ENCODE measurements around the gene RPTOR.

Gene RPTOR

GRCh38 chr17:80836971-80837481 is 292.4 kb downstream of the RPTOR start:
- DNase-seq = no peak

GRCh38 chr17:80837711-80838110 is 293.1 kb downstream of the RPTOR start:
- DNase-seq = no peak

DNA sequence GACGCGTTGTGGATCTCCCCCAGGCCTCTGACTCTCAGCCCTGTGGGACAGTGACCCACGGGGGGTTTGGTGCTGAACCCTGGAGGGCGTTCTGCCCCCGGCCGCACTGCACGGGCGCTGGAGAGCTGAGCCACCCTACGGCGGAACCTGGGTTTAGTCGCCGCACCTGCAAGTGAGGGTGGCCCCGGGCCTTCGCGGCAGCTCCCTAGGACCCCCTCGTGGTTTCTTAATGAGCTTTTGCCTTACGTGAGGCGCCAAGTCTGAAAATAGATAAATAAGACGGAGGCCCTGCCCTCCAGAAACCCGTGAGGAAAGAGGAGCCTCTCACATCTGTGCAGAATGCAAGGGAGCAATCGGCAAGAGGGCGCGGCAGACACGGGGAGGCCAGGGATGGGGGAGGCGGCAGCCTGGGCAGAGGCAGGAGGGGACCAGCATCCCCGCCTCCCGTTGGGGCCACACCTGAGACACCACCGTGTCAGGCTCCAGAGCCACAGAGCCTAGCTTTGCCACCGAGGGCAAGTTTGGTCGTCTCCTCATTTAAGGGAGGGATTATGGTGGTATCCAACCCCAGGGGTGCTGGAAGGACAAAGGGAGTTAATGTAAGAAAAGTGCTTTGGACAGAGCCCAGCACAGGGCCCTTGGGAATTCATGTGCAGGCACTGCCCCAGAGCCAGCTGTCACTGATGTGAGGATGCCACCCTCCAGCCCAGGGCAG is 293.8 kb downstream of the RPTOR start:
- no peak for DNase-seq

GRCh38 chr17:80839026-80839345 is 294.3 kb downstream of the RPTOR start:
- no peak for DNase-seq

DNA sequence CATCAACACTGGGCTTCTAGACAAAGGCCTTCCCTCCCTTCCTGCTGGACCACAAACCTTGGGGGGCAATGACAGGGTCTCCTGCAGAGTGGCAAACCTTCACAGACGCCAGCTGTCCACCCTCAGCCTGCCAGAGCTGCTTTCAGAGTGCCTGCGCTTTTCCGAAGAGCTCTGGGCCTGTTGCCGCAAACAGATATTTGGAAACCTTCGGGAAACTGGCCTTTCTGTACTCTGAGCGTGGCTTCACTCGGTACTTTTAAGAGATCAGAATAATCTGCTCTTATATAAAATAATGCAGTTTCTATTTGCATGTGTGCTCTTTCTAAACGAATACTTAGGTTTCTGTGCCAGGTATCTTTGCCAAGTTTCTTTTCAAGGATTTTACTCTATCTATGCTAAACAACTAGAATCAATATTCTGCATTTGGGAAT is 294.9 kb downstream of the RPTOR start:
- DNase-seq = no peak

- no peak for DNase-seq
These were observed 295.3 kb downstream of the RPTOR start for GRCh38 chr17:80839970-80840369.

DNA sequence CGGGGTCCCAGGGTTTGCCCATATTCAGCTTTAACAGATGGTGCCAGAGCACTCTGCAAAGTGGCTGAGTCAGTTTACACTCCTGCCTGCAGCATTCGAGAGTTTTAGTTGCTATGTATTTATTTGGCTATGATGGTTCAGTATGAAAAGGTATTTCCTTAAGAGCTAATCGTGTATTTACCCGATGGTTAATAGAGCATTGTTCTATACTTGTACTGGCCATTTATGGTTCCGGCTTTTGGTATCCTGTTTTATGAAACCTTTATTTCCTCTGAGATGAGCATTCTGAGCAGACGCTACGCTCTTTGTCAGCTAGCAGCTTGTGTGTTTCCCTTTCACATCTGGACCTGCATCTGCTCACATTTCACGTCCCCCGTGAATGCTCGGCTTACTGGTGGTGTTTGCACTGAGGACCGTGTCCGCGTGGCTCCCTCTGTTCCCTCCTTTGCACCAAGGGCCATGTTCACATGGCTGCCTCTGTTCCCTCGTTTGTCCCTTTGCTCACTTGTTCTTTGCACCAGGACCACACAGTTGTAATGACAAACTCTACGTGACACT is 297.9 kb downstream of the RPTOR start:
- no peak for DNase-seq

GRCh38 chr17:80843741-80844156 is 299.1 kb downstream of the RPTOR start:
- no peak for DNase-seq

GRCh38 chr17:80844418-80844990 is 299.9 kb downstream of the RPTOR start:
- DNase-seq = no peak

- no peak for DNase-seq
These were observed 300.6 kb downstream of the RPTOR start for GRCh38 chr17:80845069-80845862.

DNA sequence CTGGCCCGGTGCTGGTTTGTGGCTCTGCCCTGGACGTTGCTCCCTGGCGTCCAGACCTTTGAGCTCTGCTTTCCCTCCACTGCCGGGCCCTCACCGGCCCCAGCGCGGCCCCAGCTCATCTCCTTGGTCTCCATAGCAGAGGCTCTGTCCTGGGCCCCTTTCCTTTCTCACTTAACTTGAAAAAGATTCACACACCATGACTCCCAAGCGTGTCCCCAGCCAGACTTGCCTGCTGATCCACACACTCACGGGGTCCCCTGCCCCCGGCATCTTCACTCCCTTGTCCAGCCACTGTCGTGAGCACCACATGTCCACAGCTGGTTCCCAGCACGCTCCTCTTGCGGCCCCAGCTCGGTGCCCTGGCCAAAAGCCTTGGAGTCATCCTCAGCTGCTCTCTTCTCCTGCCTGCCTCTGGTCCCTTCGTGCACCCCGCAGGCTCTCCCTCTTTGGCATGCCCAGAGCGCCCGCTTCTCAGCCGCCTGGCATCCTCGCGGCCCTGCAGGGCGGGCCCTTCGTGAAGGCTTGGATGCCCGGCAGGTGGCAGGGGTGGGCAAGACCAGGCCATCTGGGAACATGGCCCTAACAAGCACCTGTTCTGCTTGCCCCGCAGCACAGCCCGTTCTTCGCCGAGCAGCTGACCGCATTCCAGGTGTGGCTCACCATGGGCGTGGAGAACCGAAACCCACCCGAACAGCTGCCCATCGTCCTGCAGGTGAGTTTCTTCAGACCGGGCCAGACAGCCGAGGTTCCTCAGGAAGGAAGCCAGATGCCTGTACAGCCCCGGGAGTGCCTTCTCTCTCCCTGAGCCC is 301.4 kb downstream of the RPTOR start:
- DNase-seq = no peak

DNA sequence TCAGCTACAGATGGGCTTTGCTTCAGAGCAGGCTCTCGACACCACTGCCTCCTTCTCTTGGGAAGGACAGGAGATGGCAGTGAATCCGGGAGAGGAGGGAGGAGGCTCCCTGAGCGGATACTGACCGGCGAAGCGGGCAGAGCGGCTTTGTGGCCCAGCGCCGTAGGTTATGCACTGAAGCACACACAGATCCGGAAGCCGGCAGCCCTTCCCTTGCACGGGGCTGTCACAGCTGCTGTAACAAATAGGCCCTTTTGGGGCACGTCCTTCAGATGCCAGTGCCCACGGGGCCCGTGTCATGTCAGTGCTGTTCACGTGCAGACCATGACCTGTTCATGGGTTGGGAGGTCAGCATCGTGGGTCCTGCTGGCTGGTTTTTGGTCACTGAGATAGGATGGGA is 302.3 kb downstream of the RPTOR start:
- DNase-seq = no peak

GRCh38 chr17:80847496-80848230 is 303.0 kb downstream of the RPTOR start:
- DNase-seq = peak; percentile 54 to 67

- DNase-seq = no peak
These were observed 303.9 kb downstream of the RPTOR start for GRCh38 chr17:80848449-80849102.

DNA sequence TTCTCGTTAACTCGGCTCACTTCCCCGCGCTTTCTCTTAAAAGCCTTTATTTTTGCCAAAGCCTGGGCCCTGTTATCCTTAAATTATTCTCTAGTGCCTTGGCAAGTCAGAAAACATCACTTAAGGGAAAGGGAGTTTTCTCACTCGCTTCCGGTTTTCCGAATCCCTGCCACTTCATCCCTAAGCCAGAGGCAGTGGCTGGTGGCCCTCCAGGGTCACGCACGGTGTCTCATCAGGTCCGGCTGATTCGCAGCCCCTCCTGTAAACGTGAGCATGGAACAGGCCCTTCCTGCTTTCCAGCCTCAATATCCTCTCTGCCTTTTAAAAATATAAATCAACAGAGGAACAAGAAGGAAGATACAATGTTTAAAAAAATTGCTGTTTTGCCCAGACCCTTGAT is 304.5 kb downstream of the RPTOR start:
- no peak for DNase-seq

GRCh38 chr17:80850109-80850508 is 305.5 kb downstream of the RPTOR start:
- DNase-seq = no peak

DNA sequence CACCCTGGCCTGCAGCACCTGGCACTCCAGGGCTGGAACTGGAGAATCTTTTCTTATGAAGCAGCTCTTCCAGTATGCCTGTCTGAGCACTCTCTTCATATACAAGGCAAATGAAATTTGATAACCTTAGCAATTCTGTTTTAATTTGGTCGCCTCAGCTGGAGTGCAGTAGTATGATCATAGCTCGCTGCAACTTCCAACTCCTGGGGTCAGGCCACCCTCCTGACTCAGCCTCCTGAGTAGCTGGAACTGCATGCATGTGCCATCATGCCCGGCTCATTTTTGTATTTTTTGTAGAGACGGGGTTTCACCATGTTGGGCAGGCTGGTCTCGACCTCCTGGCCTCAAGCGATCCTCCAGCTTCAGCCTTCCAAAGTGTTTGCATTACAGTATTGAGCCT is 306.2 kb downstream of the RPTOR start:
- no peak for DNase-seq

DNA sequence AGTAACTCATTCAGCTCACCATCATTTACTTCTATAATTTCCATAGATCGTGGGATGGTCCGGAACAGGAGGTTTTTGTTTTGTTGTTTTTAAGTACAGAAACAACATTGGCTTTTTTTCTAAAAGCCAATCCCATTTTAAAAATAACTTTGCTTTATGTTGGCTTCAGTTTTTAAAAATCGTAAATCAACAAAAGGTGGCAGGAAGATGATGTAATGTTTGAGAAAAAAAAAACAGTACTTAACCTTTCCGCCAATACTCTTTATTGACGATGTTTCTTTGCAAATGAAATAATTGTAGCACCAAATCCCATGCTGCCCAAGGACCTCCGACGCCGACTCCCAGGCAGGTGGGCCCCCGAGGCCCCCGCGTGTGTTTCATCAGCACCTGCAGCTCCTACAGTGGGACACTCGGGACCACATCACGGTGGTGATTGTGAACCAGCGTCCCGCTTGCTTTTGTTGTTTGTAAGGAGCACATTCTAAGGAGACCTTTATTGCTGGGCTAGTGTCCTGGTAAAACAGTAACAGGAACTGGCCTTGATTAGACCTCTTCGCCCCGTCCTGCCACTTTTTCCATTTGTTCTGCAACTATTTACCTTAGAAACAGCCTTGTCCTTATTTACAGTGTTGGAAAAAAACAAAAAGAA is 306.8 kb downstream of the RPTOR start:
- no peak for DNase-seq

GRCh38 chr17:80852476-80853015 is 307.9 kb downstream of the RPTOR start:
- no peak for DNase-seq

DNA sequence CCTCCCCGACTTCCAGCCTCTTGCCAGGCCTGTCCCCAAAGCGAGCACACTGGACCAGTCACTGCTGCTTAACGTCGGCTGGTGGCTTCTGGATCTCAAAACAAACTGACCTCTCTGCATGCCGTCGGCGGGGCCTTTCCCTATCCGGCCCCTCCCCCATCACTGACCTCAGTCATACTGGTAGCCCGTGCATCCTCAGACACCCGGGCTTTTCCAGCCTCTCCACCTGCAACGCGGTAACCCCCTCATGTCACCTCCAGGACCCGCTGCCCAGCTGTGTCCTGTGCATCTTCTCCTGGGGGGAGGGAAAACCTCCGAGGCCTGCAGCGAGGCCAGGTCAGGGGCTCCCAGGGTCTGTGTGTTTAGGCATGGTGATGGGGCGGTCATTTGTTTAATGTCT is 308.4 kb downstream of the RPTOR start:
- DNase-seq = no peak

- DNase-seq = no peak
These were observed 309.6 kb downstream of the RPTOR start for GRCh38 chr17:80854220-80854619.

Data from CD4-positive, alpha-beta T cell treated with Interleukin-4 for 1 hour (primary cell).